Progenitor cell of endocrine pancreas (in vitro differentiated cells): ENCODE measurements around the gene CDH4. TPM values are rescaled to one million over a fixed set of nuclear protein-coding genes. Genes with fewer than 3 reads are reported as not detected.

Source experiments
- DNase-seq: peaks from one replicate; pipeline ENCODE4 v3.0.0; 2021; ENCODE audit warnings: low spot score; ENCODE audit not compliant: unreplicated experiment
- H3K27ac Mint-ChIP-seq: 2 replicates; pipeline ENCODE4 v1.8.0; 2021; ENCODE audit warnings: mild to moderate bottlenecking, moderate library complexity, mixed read lengths
- H3K27me3 Mint-ChIP-seq: 2 replicates; pipeline ENCODE4 v1.8.0; 2021; ENCODE audit warnings: mixed read lengths
- H3K36me3 Mint-ChIP-seq: 2 replicates; pipeline ENCODE4 v1.8.0; 2022; ENCODE audit warnings: mixed read lengths; ENCODE audit not compliant: insufficient read depth
- H3K4me1 Mint-ChIP-seq: 2 replicates; pipeline ENCODE4 v1.8.0; 2021; ENCODE audit warnings: low read depth, mixed read lengths
- H3K4me3 Mint-ChIP-seq: 2 replicates; pipeline ENCODE4 v1.8.0; 2021; ENCODE audit warnings: low read depth, mild to moderate bottlenecking, moderate library complexity, mixed read lengths
- H3K9me3 Mint-ChIP-seq: 2 replicates; pipeline ENCODE4 v1.8.0; 2021; ENCODE audit warnings: low read depth, mixed read lengths
- total RNA-seq: library from RNA; stranded (reverse); gene quantifications from 2 replicates; pipeline ENCODE4 v1.2.1, GENCODE V29; 2021
- TF ChIP-seq, protein P1 (sequence below): fragments of 200-600 bp; sonication (generic); IDR thresholded peaks from one replicate; pipeline ENCODE4 v1.5.0; 2021; ENCODE audit warnings: antibody characterized with exemption, mild to moderate bottlenecking; ENCODE audit not compliant: unreplicated experiment

The CDH4 gene
- total RNA-seq, 1 donor from 2014 or later = 0.43 TPM

GRCh38 chr20:61322151-61322865 lies 70.2 kb downstream of the CDH4 start:
- H3K9me3 Mint-ChIP-seq = no peaks in the 10 kb centered on the region
- no peak overlapping the region for H3K4me3 Mint-ChIP-seq

DNA sequence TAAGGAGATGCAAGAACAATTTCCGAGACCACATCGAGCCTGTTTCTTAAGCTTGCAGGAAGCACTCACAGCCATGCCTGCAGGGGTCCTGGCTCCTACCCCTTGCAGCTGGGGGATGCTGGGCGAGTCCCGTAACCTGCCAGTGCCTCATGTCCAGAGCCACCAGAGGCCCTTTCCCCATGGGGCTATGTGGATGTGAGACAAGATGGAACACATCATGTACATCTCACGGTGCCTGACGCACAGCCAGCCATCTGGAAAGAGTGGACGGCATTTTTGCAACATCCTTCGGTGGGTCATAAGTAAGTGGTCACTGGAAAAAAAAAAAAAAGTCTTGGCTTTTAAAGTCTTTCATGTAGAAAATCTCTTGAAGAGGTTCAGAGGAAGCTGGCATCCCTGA lies 72.8 kb downstream of the CDH4 start:
- no peak overlapping the region for H3K4me3 Mint-ChIP-seq
- no peak for DNase-seq
- TF ChIP-seq, protein P1, sequence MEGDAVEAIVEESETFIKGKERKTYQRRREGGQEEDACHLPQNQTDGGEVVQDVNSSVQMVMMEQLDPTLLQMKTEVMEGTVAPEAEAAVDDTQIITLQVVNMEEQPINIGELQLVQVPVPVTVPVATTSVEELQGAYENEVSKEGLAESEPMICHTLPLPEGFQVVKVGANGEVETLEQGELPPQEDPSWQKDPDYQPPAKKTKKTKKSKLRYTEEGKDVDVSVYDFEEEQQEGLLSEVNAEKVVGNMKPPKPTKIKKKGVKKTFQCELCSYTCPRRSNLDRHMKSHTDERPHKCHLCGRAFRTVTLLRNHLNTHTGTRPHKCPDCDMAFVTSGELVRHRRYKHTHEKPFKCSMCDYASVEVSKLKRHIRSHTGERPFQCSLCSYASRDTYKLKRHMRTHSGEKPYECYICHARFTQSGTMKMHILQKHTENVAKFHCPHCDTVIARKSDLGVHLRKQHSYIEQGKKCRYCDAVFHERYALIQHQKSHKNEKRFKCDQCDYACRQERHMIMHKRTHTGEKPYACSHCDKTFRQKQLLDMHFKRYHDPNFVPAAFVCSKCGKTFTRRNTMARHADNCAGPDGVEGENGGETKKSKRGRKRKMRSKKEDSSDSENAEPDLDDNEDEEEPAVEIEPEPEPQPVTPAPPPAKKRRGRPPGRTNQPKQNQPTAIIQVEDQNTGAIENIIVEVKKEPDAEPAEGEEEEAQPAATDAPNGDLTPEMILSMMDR = no peak
- no peaks in the 10 kb centered on the region for H3K4me1 Mint-ChIP-seq
- H3K27me3 Mint-ChIP-seq = peaks cover 21% of the 10 kb centered on the region
- H3K27ac Mint-ChIP-seq = no peak overlapping the region
- no peaks in the 10 kb centered on the region for H3K9me3 Mint-ChIP-seq
- H3K36me3 Mint-ChIP-seq = no peaks in the 10 kb centered on the region

More at GRCh38 chr20:61322151-61322865, 70.2 kb downstream of the CDH4 start:
- TF ChIP-seq, protein P1 = no peak
- no peak for DNase-seq
- Mint-ChIP-seq H3K4me1 (no peaks in the 10 kb centered on the region), H3K27ac (no peak overlapping the region), H3K36me3 (no peaks in the 10 kb centered on the region), H3K27me3 (peaks cover 25% of the 10 kb centered on the region)

- no peaks in the 10 kb centered on the region for H3K4me1 Mint-ChIP-seq
- no peak overlapping the region for H3K27ac Mint-ChIP-seq
- no peaks in the 10 kb centered on the region for H3K36me3 Mint-ChIP-seq
- TF ChIP-seq, protein P1 = no peak
- H3K4me3 Mint-ChIP-seq = no peak overlapping the region
- H3K27me3 Mint-ChIP-seq = peaks cover 27% of the 10 kb centered on the region
- H3K9me3 Mint-ChIP-seq = no peaks in the 10 kb centered on the region
- DNase-seq = no peak
Observed at GRCh38 chr20:61325718-61326117, 73.7 kb downstream of the CDH4 start.

GRCh38 chr20:61328911-61329558 lies 77.0 kb downstream of the CDH4 start:
- Mint-ChIP-seq H3K9me3 (no peaks in the 10 kb centered on the region), H3K36me3 (no peaks in the 10 kb centered on the region), H3K27ac (no peak overlapping the region), H3K4me3 (no peak overlapping the region), H3K27me3 (peaks cover 22% of the 10 kb centered on the region), H3K4me1 (no peaks in the 10 kb centered on the region)
- no peak for DNase-seq
- TF ChIP-seq, protein P1 = no peak

DNA sequence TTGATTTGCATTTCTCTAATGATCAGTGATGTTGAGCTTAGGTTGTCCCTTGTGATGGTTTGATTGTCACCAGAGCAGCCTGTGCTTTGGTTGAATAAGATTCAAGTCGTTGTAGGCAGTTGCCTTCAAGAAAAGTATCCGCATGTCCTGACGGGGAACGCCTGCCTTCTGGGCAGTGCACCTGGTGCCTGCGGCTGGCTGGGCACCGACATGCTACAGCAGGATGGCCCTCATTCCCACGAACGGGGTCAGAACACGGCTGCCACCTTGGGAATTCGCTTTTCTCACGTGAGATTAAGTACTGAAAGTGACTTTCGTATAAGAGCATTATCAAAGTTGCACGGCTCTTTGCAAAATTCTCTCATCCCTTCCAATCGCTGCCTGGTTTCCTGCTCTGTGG lies 78.4 kb downstream of the CDH4 start:
- Mint-ChIP-seq H3K4me3 (no peak overlapping the region), H3K27me3 (peaks cover 14% of the 10 kb centered on the region), H3K4me1 (peaks cover 2% of the 10 kb centered on the region), H3K27ac (no peak overlapping the region), H3K9me3 (no peaks in the 10 kb centered on the region), H3K36me3 (no peaks in the 10 kb centered on the region)
- no peak for DNase-seq
- TF ChIP-seq, protein P1 = no peak
